Mesenchymal stem cell (in vitro differentiated cells and primary cell): Measurements from ENCODE around the gene FBXL7.

Experiments used
- DNase-seq: peaks from one replicate; pipeline ENCODE4 v3.0.0-alpha.2; 2013
- H2AFZ ChIP-seq: one replicate; pipeline ENCODE4 v1.6.1; 2013; ENCODE audit warnings: low read depth, mild to moderate bottlenecking, control low read depth, inconsistent platforms, low read length, moderate library complexity
- H2AK5ac ChIP-seq: 2 replicates; pipeline ENCODE4 v1.6.1; 2013; ENCODE audit warnings: low read length, moderate library complexity, mild to moderate bottlenecking, inconsistent platforms; ENCODE audit not compliant: severe bottlenecking
- H2BK120ac ChIP-seq: one replicate; pipeline ENCODE4 v1.6.1; 2013; ENCODE audit warnings: low read depth, mild to moderate bottlenecking, inconsistent platforms, low read length, moderate library complexity
- H2BK12ac ChIP-seq, 2 experiments: one replicate each; pipeline ENCODE4 v1.6.1; 2013; ENCODE audit warnings: inconsistent platforms in 2 of 2, low read length in 2 of 2, mild to moderate bottlenecking in 2 of 2, moderate library complexity in 2 of 2, control low read depth in 1 of 2
- H2BK15ac ChIP-seq: one replicate; pipeline ENCODE4 v1.6.1; 2013; ENCODE audit warnings: mild to moderate bottlenecking, low read depth, inconsistent platforms; ENCODE audit not compliant: poor library complexity, severe bottlenecking
- H2BK5ac ChIP-seq: 2 replicates; pipeline ENCODE4 v1.6.1; 2013; ENCODE audit warnings: low read depth, mild to moderate bottlenecking, low read length, control low read depth, inconsistent platforms; ENCODE audit not compliant: poor library complexity, severe bottlenecking
- H3K14ac ChIP-seq, 2 experiments: one replicate each; pipeline ENCODE4 v1.6.1; 2013; ENCODE audit warnings: inconsistent platforms in 2 of 2, low read length in 2 of 2, control low read depth in 1 of 2, mild to moderate bottlenecking in 1 of 2, moderate library complexity in 1 of 2
- H3K18ac ChIP-seq, 2 experiments: one replicate each; pipeline ENCODE4 v1.6.1; 2013; ENCODE audit warnings: inconsistent platforms in 2 of 2, low read length in 2 of 2, control low read depth in 1 of 2, low read depth in 1 of 2, mild to moderate bottlenecking in 1 of 2
- H3K23ac ChIP-seq, 2 experiments: one replicate each; pipeline ENCODE4 v1.6.1; 2013; ENCODE audit warnings: inconsistent platforms in 2 of 2, low read length in 2 of 2, mild to moderate bottlenecking in 2 of 2, moderate library complexity in 2 of 2, control low read depth in 1 of 2
- H3K27ac ChIP-seq: 2 replicates; pipeline ENCODE4 v1.5.1; 2013; ENCODE audit warnings: mild to moderate bottlenecking, moderate library complexity, low read length, control low read depth, inconsistent platforms; ENCODE audit not compliant: poor library complexity, severe bottlenecking
- H3K27me3 ChIP-seq, 2 experiments: 2 replicates each; pipeline versions ENCODE4 v1.6.1 to v1.7.0; 2013; ENCODE audit warnings: low read length in 2 of 2, mild to moderate bottlenecking in 2 of 2, moderate library complexity in 2 of 2, control low read depth in 1 of 2, inconsistent platforms in 1 of 2; ENCODE audit not compliant: control insufficient read depth in 1 of 2, insufficient read depth in 1 of 2
- H3K36me3 ChIP-seq, 2 experiments: 2 replicates each; pipeline versions ENCODE4 v1.6.1 to v1.7.0; 2013; ENCODE audit warnings: low read length in 2 of 2, control low read depth in 1 of 2, inconsistent platforms in 1 of 2, low read depth in 1 of 2, mild to moderate bottlenecking in 1 of 2; ENCODE audit not compliant: insufficient read depth in 2 of 2, control insufficient read depth in 1 of 2
- H3K4ac ChIP-seq, 2 experiments: one replicate each; pipeline ENCODE4 v1.6.1; 2013; ENCODE audit warnings: inconsistent platforms in 2 of 2, low read length in 2 of 2, mild to moderate bottlenecking in 2 of 2, moderate library complexity in 2 of 2, control low read depth in 1 of 2, low read depth in 1 of 2
- H3K4me1 ChIP-seq: 2 replicates; pipeline ENCODE4 v1.6.1; 2013; ENCODE audit warnings: low read depth, low read length, control low read depth; ENCODE audit not compliant: control insufficient read depth, insufficient read depth
- H3K4me2 ChIP-seq: 2 replicates; pipeline ENCODE4 v1.6.1; 2013; ENCODE audit warnings: low read length, mild to moderate bottlenecking, inconsistent platforms; ENCODE audit not compliant: poor library complexity, severe bottlenecking
- H3K4me3 ChIP-seq, 2 experiments: 2 replicates each; pipeline versions ENCODE4 v1.5.1 to v1.7.0; 2013; ENCODE audit warnings: low read length in 2 of 2, mild to moderate bottlenecking in 2 of 2, control low read depth in 1 of 2, low read depth in 1 of 2; ENCODE audit not compliant: insufficient read depth in 1 of 2
- H3K79me1 ChIP-seq: replicated peaks from 2 replicates; pipeline ENCODE4 v1.6.1; 2013; ENCODE audit warnings: mild to moderate bottlenecking, control low read depth, low read length, inconsistent platforms; ENCODE audit not compliant: poor library complexity, severe bottlenecking
- H3K9ac ChIP-seq: 2 replicates; pipeline ENCODE4 v1.7.0; 2013; ENCODE audit warnings: mild to moderate bottlenecking, low read length, moderate library complexity
- H3K9me3 ChIP-seq: 2 replicates; pipeline ENCODE4 v1.7.0; 2013; ENCODE audit warnings: mild to moderate bottlenecking, low read length; ENCODE audit not compliant: control insufficient read depth
- H4K8ac ChIP-seq: one replicate; pipeline ENCODE4 v1.6.1; 2013; ENCODE audit warnings: inconsistent platforms, mild to moderate bottlenecking, low read length, moderate library complexity
- H4K91ac ChIP-seq: one replicate; pipeline ENCODE4 v1.6.1; 2013; ENCODE audit warnings: mild to moderate bottlenecking, low read length, inconsistent platforms
- WGBS: methylation state at CpG from one replicate; pipeline ENCODE4 v1.1.7; 2013; ENCODE audit warnings: mixed read lengths; 5-methylcytosine and 5-hydroxymethylcytosine counted together

The FBXL7 gene

GRCh38 chr5:15819617-15820016, 319.6 kb downstream of the FBXL7 start:
- H2BK15ac ChIP-seq, result no peak overlapping the region
- no peak for DNase-seq
- H3K4me3 ChIP-seq, result no peak overlapping the region
- H3K36me3 ChIP-seq, result no peaks in the 10 kb centered on the region
- no peak overlapping the region for H3K9ac ChIP-seq
- peaks cover 7% of the 10 kb centered on the region for H3K9me3 ChIP-seq
- H2BK5ac ChIP-seq, result no peak overlapping the region
- no peak overlapping the region for H3K4ac ChIP-seq
- no peak overlapping the region for H2AFZ ChIP-seq
- peaks cover 1% of the 10 kb centered on the region for H3K4me1 ChIP-seq
- no peak overlapping the region for H3K4me2 ChIP-seq
- H3K14ac ChIP-seq, result no peak overlapping the region
- no peak overlapping the region for H3K27ac ChIP-seq
- no peaks in the 10 kb centered on the region for H3K27me3 ChIP-seq
- no peak overlapping the region for H2BK12ac ChIP-seq
- no peak overlapping the region for H3K23ac ChIP-seq
- 95% methylated on average over 5 of the region's 5 CpGs for WGBS
- H4K8ac ChIP-seq, result no peak overlapping the region
- H4K91ac ChIP-seq, result no peak overlapping the region
- H2BK120ac ChIP-seq, result no peak overlapping the region
- H2AK5ac ChIP-seq, result no peak overlapping the region
- H3K18ac ChIP-seq, result no peak overlapping the region
- peaks cover 29% of the 10 kb centered on the region for H3K79me1 ChIP-seq

- peaks cover 28% of the 10 kb centered on the region for H3K79me1 ChIP-seq
- no peak overlapping the region for H4K91ac ChIP-seq
- peaks cover 1% of the 10 kb centered on the region for H3K4me1 ChIP-seq
- H2BK15ac ChIP-seq, result no peak overlapping the region
- no peak overlapping the region for H2AK5ac ChIP-seq
- no peak overlapping the region for H3K4me3 ChIP-seq
- no peak overlapping the region for H3K27ac ChIP-seq
- H2BK5ac ChIP-seq, result no peak overlapping the region
- no peak overlapping the region for H2BK120ac ChIP-seq
- H3K9ac ChIP-seq, result no peak overlapping the region
- peaks cover 7% of the 10 kb centered on the region for H3K9me3 ChIP-seq
- H4K8ac ChIP-seq, result no peak overlapping the region
- H3K36me3 ChIP-seq, result no peaks in the 10 kb centered on the region
- no peak overlapping the region for H3K14ac ChIP-seq
- H2AFZ ChIP-seq, result no peak overlapping the region
- no peak overlapping the region for H3K4ac ChIP-seq
- H2BK12ac ChIP-seq, result no peak overlapping the region
- no peak overlapping the region for H3K18ac ChIP-seq
- no peak overlapping the region for H3K4me2 ChIP-seq
- DNase-seq, result peak; percentile 43
- H3K27me3 ChIP-seq, result no peaks in the 10 kb centered on the region
- H3K23ac ChIP-seq, result no peak overlapping the region
These were observed 321.5 kb downstream of the FBXL7 start for GRCh38 chr5:15821506-15821905.

DNA sequence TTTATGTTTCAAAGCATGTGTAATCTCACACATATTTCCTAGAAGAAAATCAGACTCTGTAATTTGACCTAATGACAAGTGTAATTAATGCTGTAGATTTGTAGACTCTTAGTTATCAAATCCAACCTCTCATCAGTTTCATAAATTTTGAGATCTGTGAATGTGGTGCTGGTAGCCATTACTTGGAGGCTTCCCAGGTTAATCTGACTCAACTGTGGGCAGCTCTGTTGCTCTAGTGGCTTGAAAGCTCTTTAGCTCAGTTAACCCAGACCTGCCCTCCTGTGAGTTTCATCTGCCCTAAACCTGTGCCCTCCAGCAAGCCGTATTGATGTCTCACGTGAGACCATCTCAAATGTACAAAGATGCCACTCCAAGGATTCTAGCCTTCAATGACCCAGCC, 323.4 kb downstream of the FBXL7 start:
- Histone ChIP-seq H3K4me3 (no peak overlapping the region), H2BK120ac (no peak overlapping the region), H3K36me3 (no peaks in the 10 kb centered on the region), H3K79me1 (peaks cover 28% of the 10 kb centered on the region), H2AFZ (no peak overlapping the region), H2BK5ac (no peak overlapping the region), H3K23ac (no peak overlapping the region), H3K18ac (no peak overlapping the region), H3K27ac (no peak overlapping the region), H3K4ac (no peak overlapping the region), H4K91ac (no peak overlapping the region), H2BK12ac (no peak overlapping the region), H3K9ac (no peak overlapping the region), H3K4me1 (peaks cover 1% of the 10 kb centered on the region), H3K27me3 (no peaks in the 10 kb centered on the region), H2AK5ac (no peak overlapping the region), H3K14ac (no peak overlapping the region), H3K9me3 (no peaks in the 10 kb centered on the region), H4K8ac (no peak overlapping the region), H3K4me2 (no peak overlapping the region), H2BK15ac (no peak overlapping the region)
- WGBS, result 99% methylated on average over 2 of the region's 2 CpGs
- DNase-seq, result no peak

DNA sequence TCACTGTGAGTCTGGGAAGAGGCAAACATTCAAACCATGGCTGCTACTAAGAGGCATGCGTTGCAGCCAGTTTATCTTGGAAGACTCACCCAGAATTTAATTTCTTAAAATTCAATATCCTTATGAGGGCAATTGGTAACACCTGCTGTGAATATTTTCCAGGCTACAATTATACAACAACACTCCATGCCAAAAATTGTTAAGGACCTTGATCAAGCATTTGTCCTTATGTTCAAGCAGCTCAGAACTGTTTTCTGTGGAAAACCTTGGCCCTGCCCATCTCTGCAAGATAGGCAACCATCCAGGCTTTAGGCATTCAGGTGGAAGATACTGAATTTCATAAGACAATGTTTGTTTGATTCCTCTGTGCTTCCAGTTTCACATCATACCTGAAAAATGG, 327.8 kb downstream of the FBXL7 start:
- no peak overlapping the region for H3K14ac ChIP-seq
- no peak overlapping the region for H3K18ac ChIP-seq
- H2BK120ac ChIP-seq, result no peak overlapping the region
- H2AFZ ChIP-seq, result no peak overlapping the region
- H3K9ac ChIP-seq, result no peak overlapping the region
- H3K4ac ChIP-seq, result no peak overlapping the region
- no peak overlapping the region for H3K4me2 ChIP-seq
- no peaks in the 10 kb centered on the region for H3K4me1 ChIP-seq
- H4K8ac ChIP-seq, result no peak overlapping the region
- peaks cover 36% of the 10 kb centered on the region for H3K79me1 ChIP-seq
- DNase-seq, result no peak
- no peak overlapping the region for H2BK5ac ChIP-seq
- no peak overlapping the region for H4K91ac ChIP-seq
- no peak overlapping the region for H2BK15ac ChIP-seq
- no peaks in the 10 kb centered on the region for H3K36me3 ChIP-seq
- no peak overlapping the region for H3K23ac ChIP-seq
- H3K9me3 ChIP-seq, result no peaks in the 10 kb centered on the region
- no peak overlapping the region for H2AK5ac ChIP-seq
- H3K4me3 ChIP-seq, result no peak overlapping the region
- no peak overlapping the region for H2BK12ac ChIP-seq
- H3K27ac ChIP-seq, result no peak overlapping the region
- 100% methylated on average over 1 of the region's 1 CpG for WGBS
- H3K27me3 ChIP-seq, result no peaks in the 10 kb centered on the region
